Dendritic cell treated with granulocyte-macrophage colony-stimulating factor and Interleukin-4, amounts not matched to agents 40 ng/mL and 50 ng/mL, for 4 days (primary cell): ENCODE data around the gene GLP1R.

Source experiments
- H3K27ac Mint-ChIP-seq: one replicate; pipeline ENCODE4 v1.8.0; 2022; ENCODE audit warnings: mild to moderate bottlenecking, mixed read lengths
- H3K27me3 Mint-ChIP-seq: one replicate; pipeline ENCODE4 v1.8.0; 2022; ENCODE audit warnings: mild to moderate bottlenecking, mixed read lengths
- H3K36me3 Mint-ChIP-seq: one replicate; pipeline ENCODE4 v1.8.0; 2022; ENCODE audit warnings: low read depth, mixed read lengths
- H3K4me1 Mint-ChIP-seq: one replicate; pipeline ENCODE4 v1.8.0; 2022; ENCODE audit warnings: low read depth, mixed read lengths
- H3K4me3 Mint-ChIP-seq: one replicate; pipeline ENCODE4 v1.8.0; 2022; ENCODE audit warnings: mild to moderate bottlenecking, moderate library complexity, mixed read lengths
- H3K9me3 Mint-ChIP-seq: one replicate; pipeline ENCODE4 v1.8.0; 2022; ENCODE audit warnings: mixed read lengths
- intact Hi-C: fragments of 100-400 bp; cut with micrococcal nuclease; formaldehyde crosslinking; loops from one replicate; pipeline ENCODE4 v1.15.0; 2022

Gene GLP1R

GRCh38 chr6:39062014-39062740, 13.6 kb downstream of the GLP1R start:
- Mint-ChIP-seq H3K27me3 (peaks cover 15% of the 10 kb centered on the region), H3K4me1 (no peaks in the 10 kb centered on the region), H3K27ac (no peak overlapping the region), H3K36me3 (no peaks in the 10 kb centered on the region), H3K4me3 (no peak overlapping the region), H3K9me3 (no peaks in the 10 kb centered on the region)
- intact Hi-C loops, result no loop called here

- intact Hi-C loops, result no loop called here
- H3K4me3 Mint-ChIP-seq, result no peak overlapping the region
- no peaks in the 10 kb centered on the region for H3K9me3 Mint-ChIP-seq
- peaks cover 15% of the 10 kb centered on the region for H3K27me3 Mint-ChIP-seq
- H3K27ac Mint-ChIP-seq, result no peak overlapping the region
- no peaks in the 10 kb centered on the region for H3K4me1 Mint-ChIP-seq
- no peaks in the 10 kb centered on the region for H3K36me3 Mint-ChIP-seq
Measured at GRCh38 chr6:39063526-39063925, 14.9 kb downstream of the GLP1R start.

GRCh38 chr6:39065561-39065960, 17.0 kb downstream of the GLP1R start:
- H3K4me1 Mint-ChIP-seq, result no peaks in the 10 kb centered on the region
- H3K27me3 Mint-ChIP-seq, result peaks cover 10% of the 10 kb centered on the region
- no peaks in the 10 kb centered on the region for H3K9me3 Mint-ChIP-seq
- no peak overlapping the region for H3K4me3 Mint-ChIP-seq
- H3K36me3 Mint-ChIP-seq, result no peaks in the 10 kb centered on the region
- intact Hi-C loops, result no loop called here
- no peak overlapping the region for H3K27ac Mint-ChIP-seq

- Mint-ChIP-seq H3K36me3 (no peaks in the 10 kb centered on the region), H3K4me1 (no peaks in the 10 kb centered on the region), H3K27me3 (peaks cover 7% of the 10 kb centered on the region), H3K27ac (no peak overlapping the region), H3K9me3 (no peaks in the 10 kb centered on the region), H3K4me3 (no peak overlapping the region)
- intact Hi-C loops, result no loop called here
Measured at GRCh38 chr6:39068391-39068790, 19.8 kb downstream of the GLP1R start.

GRCh38 chr6:39072830-39073229, 24.2 kb downstream of the GLP1R start:
- no peak overlapping the region for H3K27ac Mint-ChIP-seq
- no peak overlapping the region for H3K4me3 Mint-ChIP-seq
- peaks cover 3% of the 10 kb centered on the region for H3K27me3 Mint-ChIP-seq
- H3K9me3 Mint-ChIP-seq, result no peaks in the 10 kb centered on the region
- no peaks in the 10 kb centered on the region for H3K4me1 Mint-ChIP-seq
- H3K36me3 Mint-ChIP-seq, result no peaks in the 10 kb centered on the region
- intact Hi-C loops, result no loop called here

- Mint-ChIP-seq H3K27ac (no peak overlapping the region), H3K9me3 (no peaks in the 10 kb centered on the region), H3K27me3 (peaks cover 3% of the 10 kb centered on the region), H3K4me1 (no peaks in the 10 kb centered on the region), H3K36me3 (no peaks in the 10 kb centered on the region), H3K4me3 (no peak overlapping the region)
- intact Hi-C loops, result no loop called here
Measured at GRCh38 chr6:39073471-39074355, 25.1 kb downstream of the GLP1R start.

- no peaks in the 10 kb centered on the region for H3K9me3 Mint-ChIP-seq
- H3K27ac Mint-ChIP-seq, result no peak overlapping the region
- intact Hi-C loops, result no loop called here
- peaks cover 2% of the 10 kb centered on the region for H3K27me3 Mint-ChIP-seq
- no peaks in the 10 kb centered on the region for H3K36me3 Mint-ChIP-seq
- H3K4me3 Mint-ChIP-seq, result no peak overlapping the region
- no peaks in the 10 kb centered on the region for H3K4me1 Mint-ChIP-seq
Measured at GRCh38 chr6:39074486-39074885, 25.9 kb downstream of the GLP1R start.

- intact Hi-C loops, result no loop called here
- H3K4me3 Mint-ChIP-seq, result no peak overlapping the region
- no peaks in the 10 kb centered on the region for H3K9me3 Mint-ChIP-seq
- peaks cover 2% of the 10 kb centered on the region for H3K27me3 Mint-ChIP-seq
- H3K4me1 Mint-ChIP-seq, result no peaks in the 10 kb centered on the region
- no peaks in the 10 kb centered on the region for H3K36me3 Mint-ChIP-seq
- H3K27ac Mint-ChIP-seq, result no peak overlapping the region
Measured at GRCh38 chr6:39075010-39075686, 26.6 kb downstream of the GLP1R start.

GRCh38 chr6:39075807-39076622, 27.4 kb downstream of the GLP1R start:
- no peaks in the 10 kb centered on the region for H3K4me1 Mint-ChIP-seq
- no peaks in the 10 kb centered on the region for H3K9me3 Mint-ChIP-seq
- no peak overlapping the region for H3K27ac Mint-ChIP-seq
- no peak overlapping the region for H3K4me3 Mint-ChIP-seq
- intact Hi-C loops, result no loop called here
- H3K27me3 Mint-ChIP-seq, result peaks cover 2% of the 10 kb centered on the region
- no peaks in the 10 kb centered on the region for H3K36me3 Mint-ChIP-seq

GRCh38 chr6:39076623-39077535, 28.3 kb downstream of the GLP1R start:
- Mint-ChIP-seq H3K4me1 (no peaks in the 10 kb centered on the region), H3K27ac (no peak overlapping the region), H3K4me3 (no peak overlapping the region), H3K36me3 (no peaks in the 10 kb centered on the region), H3K27me3 (peaks cover 2% of the 10 kb centered on the region), H3K9me3 (no peaks in the 10 kb centered on the region)
- intact Hi-C loops, result no loop called here

GRCh38 chr6:39077882-39078594, 29.5 kb downstream of the GLP1R start:
- Mint-ChIP-seq H3K27ac (no peak overlapping the region), H3K27me3 (peaks cover 1% of the 10 kb centered on the region)
- intact Hi-C loops, result no loop called here

GRCh38 chr6:39078695-39079094, 30.1 kb downstream of the GLP1R start:
- no peak overlapping the region for H3K27ac Mint-ChIP-seq
- no peak overlapping the region for H3K4me3 Mint-ChIP-seq
- no peaks in the 10 kb centered on the region for H3K36me3 Mint-ChIP-seq
- H3K4me1 Mint-ChIP-seq, result peaks cover 7% of the 10 kb centered on the region
- no peaks in the 10 kb centered on the region for H3K9me3 Mint-ChIP-seq
- intact Hi-C loops, result no loop called here
- H3K27me3 Mint-ChIP-seq, result peaks cover 4% of the 10 kb centered on the region

More at GRCh38 chr6:39077882-39078594, 29.5 kb downstream of the GLP1R start:
- no peak overlapping the region for H3K4me3 Mint-ChIP-seq
- H3K36me3 Mint-ChIP-seq, result no peaks in the 10 kb centered on the region
- H3K4me1 Mint-ChIP-seq, result peaks cover 7% of the 10 kb centered on the region
- no peaks in the 10 kb centered on the region for H3K9me3 Mint-ChIP-seq
